A549 (cell line): ENCODE data around the gene NECTIN4. TPM values are rescaled to one million over a fixed set of nuclear protein-coding genes. Genes with fewer than 3 reads are reported as not detected.

Experiments used
- CBX2 ChIP-seq: fragments of 200-600 bp; sonication (generic); IDR thresholded peaks from 2 replicates; pipeline ENCODE4 v1.6.1; 2016; ENCODE audit warnings: low read depth, mild to moderate bottlenecking, borderline replicate concordance
- CBX8 ChIP-seq: fragments of 200-600 bp; sonication (generic); IDR thresholded peaks from 2 replicates; pipeline ENCODE4 v1.6.1; 2016
- CHD2 ChIP-seq: fragments of 150-350 bp; IDR thresholded peaks from 2 replicates; pipeline ENCODE4 v1.6.1; 2014; ENCODE audit warnings: low read length; ENCODE audit not compliant: partially characterized antibody
- CTCF ChIP-seq: fragments of >200 bp; sonication (Bioruptor Twin); formaldehyde crosslinking; IDR thresholded peaks from 3 replicates; pipeline ENCODE4 v1.5.1; 2016
- EP300 ChIP-seq, 2 experiments: fragments of >200 bp; sonication (Bioruptor Twin); formaldehyde crosslinking; IDR thresholded peaks; 2 replicates in 1 of 2; 3 replicates in 1 of 2; pipeline ENCODE4 v1.6.1; 2016 to 2017
- ESRRA ChIP-seq: fragments of 150-350 bp; IDR thresholded peaks from 2 replicates; pipeline ENCODE4 v1.6.1; 2014; ENCODE audit warnings: mild to moderate bottlenecking, low read length, borderline replicate concordance
- FOSB ChIP-seq: fragments of 250-450 bp; sonication (Bioruptor Pico); IDR thresholded peaks from 2 replicates; pipeline ENCODE4 v1.5.0; 2020; ENCODE audit warnings: mild to moderate bottlenecking, moderate library complexity
- FOSL2 ChIP-seq, 2 experiments: fragments of 450-650 bp in 1 of 2; fragments of >200 bp in 1 of 2; sonication (Bioruptor Twin) in 1 of 2; formaldehyde crosslinking; IDR thresholded peaks; 2 replicates each; pipeline versions ENCODE4 v1.5.0 to v1.6.1; 2016 to 2020; ENCODE audit warnings: mild to moderate bottlenecking in 1 of 2, moderate library complexity in 1 of 2
- HDAC2 ChIP-seq: fragments of 200-600 bp; sonication (generic); IDR thresholded peaks from 2 replicates; pipeline ENCODE4 v1.6.1; 2016
- HEYL ChIP-seq: fragments of 250-450 bp; sonication (Bioruptor Pico); IDR thresholded peaks from 2 replicates; pipeline ENCODE4 v1.8.0; 2021; ENCODE audit warnings: mild to moderate bottlenecking, moderate library complexity
- HOXA7 ChIP-seq: fragments of 250-450 bp; sonication (Bioruptor Pico); IDR thresholded peaks from 2 replicates; pipeline ENCODE4 v1.5.0; 2020; ENCODE audit warnings: mild to moderate bottlenecking, moderate library complexity
- HOXB13 ChIP-seq: fragments of 250-450 bp; sonication (Bioruptor Pico); IDR thresholded peaks from 2 replicates; pipeline ENCODE4 v1.5.0; 2020; ENCODE audit warnings: low read depth, mild to moderate bottlenecking, moderate library complexity
- JUNB ChIP-seq: fragments of >200 bp; sonication (Bioruptor Twin); formaldehyde crosslinking; IDR thresholded peaks from 2 replicates; pipeline ENCODE4 v1.6.1; 2016
- MAZ ChIP-seq: fragments of 150-350 bp; IDR thresholded peaks from 2 replicates; pipeline ENCODE4 v1.6.1; 2014; ENCODE audit warnings: antibody characterized with exemption, low read depth, low read length, borderline replicate concordance
- MYC ChIP-seq: IDR thresholded peaks from 2 replicates; pipeline ENCODE4 v1.6.1; 2012; ENCODE audit warnings: mild to moderate bottlenecking, inconsistent platforms, low read length, improper control_type of control experiment, borderline replicate concordance
- NFE2L2 ChIP-seq: fragments of 150-350 bp; conservative IDR thresholded peaks from 2 replicates; pipeline ENCODE4 v1.6.1; 2014; ENCODE audit warnings: low read length
- PHF8 ChIP-seq: fragments of 200-600 bp; sonication (generic); IDR thresholded peaks from 2 replicates; pipeline ENCODE4 v1.6.1; 2016; ENCODE audit warnings: low read depth, mild to moderate bottlenecking, antibody characterized with exemption, moderate library complexity, borderline replicate concordance
- POLR2A ChIP-seq: IDR thresholded peaks from 2 replicates; pipeline ENCODE4 v1.6.1; 2012; ENCODE audit warnings: mild to moderate bottlenecking, low read length
- POLR2AphosphoS2 ChIP-seq: conservative IDR thresholded peaks from 2 replicates; pipeline ENCODE4 v1.6.1; 2012; ENCODE audit warnings: low read length, improper control_type of control experiment, inconsistent platforms
- RCOR1 ChIP-seq: fragments of 150-350 bp; IDR thresholded peaks from 2 replicates; pipeline ENCODE4 v1.6.1; 2014; ENCODE audit warnings: antibody characterized with exemption, low read length, low read depth
- RNF2 ChIP-seq: fragments of 200-600 bp; sonication (generic); IDR thresholded peaks from 2 replicates; pipeline ENCODE4 v1.6.1; 2016; ENCODE audit warnings: low read depth, mild to moderate bottlenecking, antibody characterized with exemption, moderate library complexity, borderline replicate concordance
- ZC3H11A ChIP-seq: fragments of 450-650 bp; IDR thresholded peaks from 2 replicates; pipeline ENCODE4 v1.6.1; 2014; ENCODE audit warnings: antibody characterized with exemption, mild to moderate bottlenecking
- ZNF302 ChIP-seq: fragments of 250-450 bp; sonication (Bioruptor Pico); IDR thresholded peaks from 2 replicates; pipeline ENCODE4 v1.9.0; 2021; ENCODE audit warnings: inconsistent platforms, mild to moderate bottlenecking, moderate library complexity
- ZSCAN20 ChIP-seq: fragments of 250-450 bp; sonication (Bioruptor Pico); IDR thresholded peaks from 2 replicates; pipeline ENCODE4 v1.8.0; 2022; ENCODE audit warnings: mild to moderate bottlenecking, moderate library complexity
- polyA plus RNA-seq, 4 experiments: library from polyadenylated mRNA; depleted of rRNA in 3 of 4; stranded (reverse); fragments of >200 nt; fragmentation: RNase III in 1 of 4; extraction: RNeasy Plus Mini Kit Qiagen cat#74134 plus additional on column Dnase treatment in 1 of 4; gene quantifications; 2 replicates in 3 of 4; 3 replicates in 1 of 4; pipeline ENCODE4 v1.2.3, GENCODE V29; 2011 to 2017
- TF ChIP-seq, protein P1 (sequence below): fragments of 200-600 bp; sonication (generic); IDR thresholded peaks from 2 replicates; pipeline ENCODE4 v1.6.1; 2016; ENCODE audit warnings: antibody characterized with exemption, mild to moderate bottlenecking, moderate library complexity

NECTIN4 gene
- polyA plus RNA-seq, 2 of the 4 experiments (the other 2 are of a cell fraction) = 1.5 to 4.3 TPM

DNA sequence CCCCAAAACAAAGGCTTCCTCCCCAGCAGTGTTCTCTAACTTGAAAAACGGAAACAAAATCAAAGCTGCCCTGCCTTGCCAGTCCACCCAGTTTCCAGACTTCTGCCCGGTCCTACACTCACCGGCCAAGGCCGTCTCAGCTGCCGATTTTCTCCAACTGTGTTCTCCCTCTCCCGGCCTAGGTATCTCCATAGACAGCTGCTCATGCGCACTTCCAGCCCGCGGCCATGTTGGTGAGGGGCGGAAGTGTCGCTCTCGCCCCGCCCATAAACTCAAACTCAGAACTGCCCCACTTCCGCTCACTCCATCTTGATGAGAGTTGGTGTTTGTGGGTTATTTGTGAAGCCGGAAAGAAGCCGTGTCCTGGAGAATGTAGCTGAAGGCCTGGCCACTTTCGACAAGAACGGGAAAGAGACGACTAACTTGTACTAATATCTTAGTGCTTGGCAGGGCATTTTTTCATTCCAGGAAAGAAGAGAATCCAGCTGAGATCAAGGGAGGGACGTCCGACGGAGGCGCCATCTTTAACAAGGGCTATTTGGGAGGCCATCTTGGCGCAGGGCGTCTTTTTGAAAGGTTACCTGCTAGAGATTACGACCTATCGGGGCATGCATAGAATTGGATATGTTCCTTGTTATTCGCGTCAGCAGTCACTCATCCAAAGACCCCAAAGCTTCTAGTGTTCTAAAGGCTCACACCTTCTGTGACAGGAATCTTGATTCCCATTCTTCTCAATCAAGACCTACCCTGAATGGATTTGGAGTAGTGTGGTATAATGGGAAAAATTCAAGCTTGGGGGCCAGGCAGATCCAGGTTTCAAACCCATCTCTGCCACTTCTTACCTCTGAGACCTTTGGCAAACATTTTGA, 43.4 kb downstream of the NECTIN4 start, which contains the start of gene USF1 (continued):
- TF ChIP-seq ESRRA (no peak), NFE2L2 (no peak), RCOR1 (no peak), HEYL (CRISPR knock-in tag) (no peak), EP300 (IDR thresholded peaks at IDR 0.05) (no peak), CHD2 (no peak), ZNF302 (CRISPR knock-in tag) (peak; percentile 67), CBX2 (no peak), POLR2A (peak; percentile 77), MYC (no peak), RNF2 (no peak), ZC3H11A (no peak), HOXB13 (CRISPR knock-in tag) (peak; percentile 92; the same call in 1 of the 2 replicates), FOSL2 (IDR thresholded peaks at IDR 0.05) (no peak), FOSL2 (CRISPR knock-in tag; IDR thresholded peaks at IDR 0.05) (peak; percentile 22), CBX8 (no peak), ZSCAN20 (CRISPR knock-in tag) (peak; percentile 75; the same call in 1 of the 2 replicates), FOSB (CRISPR knock-in tag) (peak; percentile 74), MAZ (no peak), JUNB (no peak), CTCF (no peak), HOXA7 (no peak), POLR2AphosphoS2 (no peak), PHF8 (peak; percentile 62; the same call in 1 of the 2 replicates), HDAC2 (no peak)
- TF ChIP-seq, protein P1, sequence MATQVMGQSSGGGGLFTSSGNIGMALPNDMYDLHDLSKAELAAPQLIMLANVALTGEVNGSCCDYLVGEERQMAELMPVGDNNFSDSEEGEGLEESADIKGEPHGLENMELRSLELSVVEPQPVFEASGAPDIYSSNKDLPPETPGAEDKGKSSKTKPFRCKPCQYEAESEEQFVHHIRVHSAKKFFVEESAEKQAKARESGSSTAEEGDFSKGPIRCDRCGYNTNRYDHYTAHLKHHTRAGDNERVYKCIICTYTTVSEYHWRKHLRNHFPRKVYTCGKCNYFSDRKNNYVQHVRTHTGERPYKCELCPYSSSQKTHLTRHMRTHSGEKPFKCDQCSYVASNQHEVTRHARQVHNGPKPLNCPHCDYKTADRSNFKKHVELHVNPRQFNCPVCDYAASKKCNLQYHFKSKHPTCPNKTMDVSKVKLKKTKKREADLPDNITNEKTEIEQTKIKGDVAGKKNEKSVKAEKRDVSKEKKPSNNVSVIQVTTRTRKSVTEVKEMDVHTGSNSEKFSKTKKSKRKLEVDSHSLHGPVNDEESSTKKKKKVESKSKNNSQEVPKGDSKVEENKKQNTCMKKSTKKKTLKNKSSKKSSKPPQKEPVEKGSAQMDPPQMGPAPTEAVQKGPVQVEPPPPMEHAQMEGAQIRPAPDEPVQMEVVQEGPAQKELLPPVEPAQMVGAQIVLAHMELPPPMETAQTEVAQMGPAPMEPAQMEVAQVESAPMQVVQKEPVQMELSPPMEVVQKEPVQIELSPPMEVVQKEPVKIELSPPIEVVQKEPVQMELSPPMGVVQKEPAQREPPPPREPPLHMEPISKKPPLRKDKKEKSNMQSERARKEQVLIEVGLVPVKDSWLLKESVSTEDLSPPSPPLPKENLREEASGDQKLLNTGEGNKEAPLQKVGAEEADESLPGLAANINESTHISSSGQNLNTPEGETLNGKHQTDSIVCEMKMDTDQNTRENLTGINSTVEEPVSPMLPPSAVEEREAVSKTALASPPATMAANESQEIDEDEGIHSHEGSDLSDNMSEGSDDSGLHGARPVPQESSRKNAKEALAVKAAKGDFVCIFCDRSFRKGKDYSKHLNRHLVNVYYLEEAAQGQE = 0 out of 2 replicates have a peak, but pooled peaks have one; percentile 15
